Measurements from ENCODE around the gene POLR2E. TPM values are rescaled to one million over a fixed set of nuclear protein-coding genes. Genes with fewer than 3 reads are reported as not detected.
A peak's percentile ranks its signal among the peaks of the same experiment; 100 is the strongest.

The POLR2E gene
- total RNA-seq, 1 experiment from 2014 or later = 237 TPM

GRCh38 chr19:1063030-1063908, 31.9 kb downstream of the POLR2E start:
- Histone ChIP-seq H3K27ac (no peak overlapping the region), H3K79me2 (ENCODE audit: low read depth) (no peaks in the 10 kb centered on the region), H3K9me3 (ENCODE audit: insufficient read depth, low read depth) (no peaks in the 10 kb centered on the region), H2AFZ (no peak overlapping the region), H3K27me3 (ENCODE audit: insufficient read depth, low read depth) (no peaks in the 10 kb centered on the region), H3K9me2 (ENCODE audit: insufficient read depth) (no peaks in the 10 kb centered on the region), H4K20me1 (ENCODE audit: insufficient read depth) (no peaks in the 10 kb centered on the region), H3K4me1 (replicated peaks; ENCODE audit: insufficient read depth) (peaks cover 19% of the 10 kb centered on the region), H3K4me3 (no peak overlapping the region), H3K36me3 (ENCODE audit: low read depth) (no peaks in the 10 kb centered on the region), H3K4me2 (no peak overlapping the region), H3F3A (ENCODE audit: insufficient read depth, low read depth) (peaks cover 27% of the 10 kb centered on the region)
- intact Hi-C loops (cut with micrococcal nuclease; ENCODE audit: unreplicated experiment) = no loop called here
- no TSS peak for BruUV-seq (replicated peaks)
- TF ChIP-seq EZH2 (IDR thresholded peaks at IDR 0.05; ENCODE audit: low read depth) (no peak), CTCF (conservative IDR thresholded peaks at IDR 0.05) (no peak)
- ChIA-PET POLR2A (ENCODE audit: unreplicated experiment) (no interaction called here), CTCF (interaction anchor here (0.6 kb wide), 1 partner anchor 14 kb away, joined by 18 read pairs; no protein-coding TSS in a partner anchor)
- peak; percentile 31 to 58 for DNase-seq

- Histone ChIP-seq H3K4me3 (no peak overlapping the region), H3K9me3 (ENCODE audit: insufficient read depth, low read depth) (no peaks in the 10 kb centered on the region), H4K20me1 (ENCODE audit: insufficient read depth) (no peaks in the 10 kb centered on the region), H3K27me3 (ENCODE audit: insufficient read depth, low read depth) (no peaks in the 10 kb centered on the region), H3K36me3 (ENCODE audit: low read depth) (no peaks in the 10 kb centered on the region), H3K4me1 (replicated peaks; ENCODE audit: insufficient read depth) (peaks cover 19% of the 10 kb centered on the region), H2AFZ (no peak overlapping the region), H3F3A (ENCODE audit: insufficient read depth, low read depth) (peaks cover 26% of the 10 kb centered on the region), H3K27ac (no peak overlapping the region), H3K79me2 (ENCODE audit: low read depth) (no peaks in the 10 kb centered on the region), H3K9me2 (ENCODE audit: insufficient read depth) (no peaks in the 10 kb centered on the region), H3K4me2 (no peak overlapping the region)
- CTCF ChIA-PET = no interaction called here
- POLR2A ChIA-PET (ENCODE audit: unreplicated experiment) = no interaction called here
- DNase-seq = no peak
- TF ChIP-seq CTCF (conservative IDR thresholded peaks at IDR 0.05) (no peak), EZH2 (IDR thresholded peaks at IDR 0.05; ENCODE audit: low read depth) (no peak)
- intact Hi-C loops (cut with micrococcal nuclease; ENCODE audit: unreplicated experiment) = no loop called here
- BruUV-seq (replicated peaks) = no TSS peak
Measured at GRCh38 chr19:1062387-1063029, 32.7 kb downstream of the POLR2E start.

GRCh38 chr19:1061987-1062386, 33.2 kb downstream of the POLR2E start:
- Histone ChIP-seq H3F3A (ENCODE audit: insufficient read depth, low read depth) (peaks cover 26% of the 10 kb centered on the region), H3K9me2 (ENCODE audit: insufficient read depth) (no peaks in the 10 kb centered on the region), H3K27ac (no peak overlapping the region), H3K27me3 (ENCODE audit: insufficient read depth, low read depth) (no peaks in the 10 kb centered on the region), H3K4me2 (no peak overlapping the region), H3K4me1 (replicated peaks; ENCODE audit: insufficient read depth) (peaks cover 19% of the 10 kb centered on the region), H3K9me3 (ENCODE audit: insufficient read depth, low read depth) (no peaks in the 10 kb centered on the region), H3K4me3 (no peak overlapping the region), H2AFZ (no peak overlapping the region), H4K20me1 (ENCODE audit: insufficient read depth) (no peaks in the 10 kb centered on the region), H3K36me3 (ENCODE audit: low read depth) (no peaks in the 10 kb centered on the region), H3K79me2 (ENCODE audit: low read depth) (no peaks in the 10 kb centered on the region)
- intact Hi-C loops (cut with micrococcal nuclease; ENCODE audit: unreplicated experiment) = no loop called here
- TF ChIP-seq EZH2 (IDR thresholded peaks at IDR 0.05; ENCODE audit: low read depth) = no peak
- no peak for TF ChIP-seq CTCF (conservative IDR thresholded peaks at IDR 0.05)
- POLR2A ChIA-PET (ENCODE audit: unreplicated experiment) = no interaction called here
- CTCF ChIA-PET = no interaction called here
- DNase-seq = no peak
- BruUV-seq (replicated peaks) = no TSS peak
